Activated naive CD8-positive, alpha-beta T cell treated with anti-CD3 and anti-CD28 coated beads, Interleukin-2, amount 10 ng/mL, durations not matched to agents 7 days and 5 days (primary cell): Measurements from ENCODE around the gene SLC17A9. TPM values are rescaled to one million over a fixed set of nuclear protein-coding genes. Genes with fewer than 3 reads are reported as not detected.

ENCODE experiments used
- ATAC-seq: fragments of 150-1000 bp; cut with Tn5 transposase; one replicate; pipeline ENCODE4 v1.10.0; 2021; ENCODE audit warnings: low read depth, moderate library complexity
- POLR2A ChIA-PET: fragments of 350-600 bp; sonication (Branson Sonifier 250); formaldehyde crosslinking; loops from one replicate; lab custom pipeline; 2021; ENCODE audit warnings: antibody characterized with exemption; lab: Charles Lee
- DNase-seq: peaks from one replicate; pipeline ENCODE4 v3.0.0; 2021
- H3K27ac Mint-ChIP-seq: one replicate; pipeline ENCODE4 v1.8.0; 2022; ENCODE audit warnings: mild to moderate bottlenecking, mixed read lengths
- H3K27me3 Mint-ChIP-seq: one replicate; pipeline ENCODE4 v1.8.0; 2022; ENCODE audit warnings: mild to moderate bottlenecking, moderate library complexity, mixed read lengths
- H3K36me3 Mint-ChIP-seq: one replicate; pipeline ENCODE4 v1.8.0; 2021; ENCODE audit warnings: mild to moderate bottlenecking, mixed read lengths
- H3K4me1 Mint-ChIP-seq: one replicate; pipeline ENCODE4 v1.8.0; 2021; ENCODE audit warnings: mixed read lengths
- H3K4me3 Mint-ChIP-seq: one replicate; pipeline ENCODE4 v1.8.0; 2022; ENCODE audit warnings: mild to moderate bottlenecking, moderate library complexity, mixed read lengths
- H3K9me3 Mint-ChIP-seq: one replicate; pipeline ENCODE4 v1.8.0; 2021; ENCODE audit warnings: mixed read lengths
- total RNA-seq, 2 experiments: library from RNA; stranded (reverse); gene quantifications; one replicate each; pipeline ENCODE4 v1.2.3, GENCODE V29; 2021

The SLC17A9 gene
- total RNA-seq, 2 experiments from 2014 or later = 40.9 to 43.5 TPM

DNA sequence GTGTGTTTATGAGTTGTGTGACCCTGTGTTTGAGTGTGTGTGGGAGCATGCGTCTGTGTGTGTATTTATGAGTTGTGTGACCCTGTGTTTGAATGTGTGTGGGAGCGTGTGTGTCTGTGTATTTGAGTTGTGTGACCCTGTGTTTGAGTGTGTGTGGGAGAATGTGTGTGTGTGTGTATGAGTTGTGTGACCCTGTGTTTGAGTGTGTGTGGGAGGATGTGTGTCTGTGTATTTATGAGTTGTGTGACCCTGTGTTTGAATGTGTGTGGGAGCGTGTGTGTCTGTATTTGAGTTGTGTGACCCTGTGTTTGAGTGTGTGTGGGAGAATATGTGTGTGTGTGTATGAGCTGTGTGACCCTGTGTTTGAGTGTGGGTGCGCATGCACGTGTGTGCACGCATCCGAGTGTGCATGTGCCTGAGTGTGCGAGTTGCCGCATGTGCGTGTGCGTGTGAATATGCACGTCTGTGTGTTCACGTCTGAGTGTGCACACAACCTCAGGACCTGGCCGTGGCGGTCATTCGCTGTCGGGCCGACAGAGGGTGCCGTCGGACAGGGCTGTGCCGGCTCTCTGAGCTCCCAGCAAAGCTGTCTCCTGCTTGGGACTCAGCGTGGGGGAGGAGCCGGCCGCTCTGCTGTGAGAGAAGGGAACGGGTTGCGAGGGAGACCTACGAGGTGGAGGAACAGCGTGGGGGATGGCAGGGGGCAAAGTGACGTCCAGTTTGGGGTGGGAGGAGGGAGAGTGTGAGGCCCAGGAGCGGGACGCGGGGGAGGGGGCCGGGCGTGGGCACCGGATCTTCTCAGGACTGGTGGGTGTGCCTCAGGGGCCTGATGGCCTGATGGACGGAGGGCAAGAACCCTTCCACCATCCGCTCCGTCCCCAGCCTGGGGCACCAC lies 19.7 kb downstream of the SLC17A9 start:
- DNase-seq = peak; percentile 89
- ATAC-seq = peak; percentile 89
- no peaks in the 10 kb centered on the region for H3K9me3 Mint-ChIP-seq
- POLR2A ChIA-PET = interaction anchor here (0.9 to 1.7 kb wide), 3 partner anchors 12 to 39 kb away, joined by 3 to 22 read pairs (median 3); no protein-coding TSS in a partner anchor
- H3K27me3 Mint-ChIP-seq = peaks cover 42% of the 10 kb centered on the region
- peaks cover 12% of the 10 kb centered on the region for H3K4me1 Mint-ChIP-seq
- H3K27ac Mint-ChIP-seq = peak overlapping the region; percentile 26
- peak overlapping the region; percentile 70 for H3K4me3 Mint-ChIP-seq
- H3K36me3 Mint-ChIP-seq = no peaks in the 10 kb centered on the region

DNA sequence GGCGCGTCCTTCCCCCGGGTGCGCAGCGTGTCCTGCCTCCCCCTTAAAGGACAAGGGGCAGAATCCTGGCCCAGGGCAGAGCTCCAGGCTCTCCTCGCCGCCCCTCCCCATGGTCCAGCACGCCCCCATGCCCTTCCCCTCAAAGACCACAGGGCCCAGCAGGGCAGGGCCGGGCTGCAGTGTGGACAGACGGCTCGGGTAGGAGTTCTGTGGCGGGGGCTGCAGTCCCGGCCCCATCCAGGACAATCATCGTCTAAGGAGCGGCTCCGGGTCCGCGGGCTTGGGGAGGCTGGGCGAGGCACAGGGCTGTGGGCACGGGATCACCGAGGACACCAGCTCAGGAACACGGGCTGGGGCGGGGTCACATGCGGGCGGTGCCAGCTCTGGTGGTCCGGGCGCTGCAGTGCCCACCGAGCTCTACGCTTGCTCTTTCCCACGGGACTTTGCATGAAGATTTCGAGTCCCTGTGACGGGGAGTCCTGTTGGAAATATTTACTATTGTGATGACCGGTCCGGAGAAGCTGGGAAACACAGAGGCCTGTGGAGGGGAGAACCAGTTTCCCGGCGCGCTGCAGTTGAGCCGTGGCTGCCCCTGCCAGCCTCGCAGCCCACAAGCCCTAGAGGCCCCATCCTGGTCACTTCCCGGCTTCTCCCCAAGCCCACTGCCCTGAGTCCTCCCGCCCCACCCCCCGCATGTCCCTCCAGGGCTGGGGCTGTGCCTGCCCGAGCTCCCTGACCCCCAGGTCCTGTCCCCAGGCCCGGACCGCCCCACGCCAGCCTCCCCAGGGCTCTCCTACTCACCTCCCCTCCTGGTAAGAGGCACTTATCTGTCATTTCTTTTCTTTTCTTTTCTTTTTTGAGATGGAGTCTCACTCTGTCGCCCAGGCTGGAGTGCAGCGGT lies 20.6 kb downstream of the SLC17A9 start:
- POLR2A ChIA-PET = interaction anchor here (0.9 to 1.7 kb wide), 3 partner anchors 13 to 38 kb away, joined by 3 to 22 read pairs (median 3); no protein-coding TSS in a partner anchor
- Mint-ChIP-seq H3K36me3 (no peaks in the 10 kb centered on the region), H3K27me3 (peaks cover 45% of the 10 kb centered on the region), H3K9me3 (no peaks in the 10 kb centered on the region), H3K27ac (no peak overlapping the region), H3K4me3 (no peak overlapping the region), H3K4me1 (peaks cover 18% of the 10 kb centered on the region)
- ATAC-seq (no peak), DNase-seq (no peak)

DNA sequence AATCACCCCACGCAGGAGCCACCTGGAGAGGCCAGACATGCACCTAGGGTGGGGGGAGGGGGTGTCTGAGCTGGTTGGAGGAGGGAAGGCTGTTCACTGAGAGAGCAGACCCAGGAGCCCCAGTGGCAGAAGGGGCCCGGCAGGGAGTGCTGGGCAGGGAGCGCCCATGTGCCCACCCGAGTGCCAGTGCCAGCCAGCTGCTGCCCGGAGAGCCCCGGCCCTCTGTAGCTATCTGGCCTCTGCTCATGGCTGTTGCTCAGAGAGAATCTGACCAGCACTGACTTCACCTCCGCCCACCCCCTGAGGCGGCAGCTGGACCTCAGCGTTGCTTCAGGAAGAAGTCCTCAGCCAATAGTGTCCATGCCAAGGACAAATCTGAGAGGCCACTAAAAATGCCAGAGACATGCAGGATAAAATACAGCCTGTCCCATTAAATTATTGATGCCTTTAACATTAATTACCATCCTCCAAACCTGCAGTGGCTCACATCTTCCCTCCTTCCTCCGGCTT lies 22.8 kb downstream of the SLC17A9 start:
- no peak overlapping the region for H3K4me3 Mint-ChIP-seq
- POLR2A ChIA-PET = no interaction called here
- H3K27ac Mint-ChIP-seq = no peak overlapping the region
- DNase-seq = no peak
- H3K36me3 Mint-ChIP-seq = no peaks in the 10 kb centered on the region
- peaks cover 62% of the 10 kb centered on the region for H3K27me3 Mint-ChIP-seq
- ATAC-seq = no peak
- H3K4me1 Mint-ChIP-seq = peaks cover 24% of the 10 kb centered on the region
- no peaks in the 10 kb centered on the region for H3K9me3 Mint-ChIP-seq

DNA sequence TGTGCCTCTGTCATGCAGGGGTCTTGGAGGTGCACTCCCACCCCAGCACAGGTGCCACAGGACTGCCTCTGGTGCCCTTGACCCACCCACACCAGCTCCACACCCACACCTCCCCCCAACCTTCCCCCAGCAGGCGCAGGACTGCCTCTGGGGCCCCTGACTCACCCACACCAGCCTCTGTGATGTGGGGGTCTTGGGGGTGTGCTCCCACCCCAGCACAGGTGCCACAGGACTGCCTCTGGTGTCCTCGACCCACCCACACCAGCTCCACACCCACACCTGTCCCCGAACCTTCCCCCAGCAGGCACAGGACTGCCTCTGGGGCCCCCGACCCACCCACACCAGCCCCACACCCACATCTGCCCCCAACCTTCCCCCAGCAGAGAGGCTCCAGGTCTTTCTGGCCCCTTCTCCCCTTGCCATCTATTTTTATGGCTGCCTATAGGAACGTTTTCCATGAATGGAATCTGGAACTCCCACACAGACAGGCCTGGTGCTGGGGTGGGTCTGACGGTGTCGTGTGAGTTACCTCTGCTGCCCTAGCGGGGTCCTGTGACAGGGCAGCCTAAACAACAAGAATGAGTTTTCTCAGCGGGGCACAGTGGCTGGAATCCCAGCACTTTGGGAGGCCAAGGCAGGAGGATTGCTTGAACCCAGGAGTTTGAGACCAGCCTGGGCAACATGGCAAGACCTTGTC lies 23.5 kb downstream of the SLC17A9 start:
- DNase-seq (no peak), ATAC-seq (no peak)
- Mint-ChIP-seq H3K4me3 (no peak overlapping the region), H3K27me3 (peaks cover 67% of the 10 kb centered on the region), H3K36me3 (no peaks in the 10 kb centered on the region), H3K9me3 (no peaks in the 10 kb centered on the region), H3K4me1 (peaks cover 27% of the 10 kb centered on the region), H3K27ac (no peak overlapping the region)
- POLR2A ChIA-PET = no interaction called here

DNA sequence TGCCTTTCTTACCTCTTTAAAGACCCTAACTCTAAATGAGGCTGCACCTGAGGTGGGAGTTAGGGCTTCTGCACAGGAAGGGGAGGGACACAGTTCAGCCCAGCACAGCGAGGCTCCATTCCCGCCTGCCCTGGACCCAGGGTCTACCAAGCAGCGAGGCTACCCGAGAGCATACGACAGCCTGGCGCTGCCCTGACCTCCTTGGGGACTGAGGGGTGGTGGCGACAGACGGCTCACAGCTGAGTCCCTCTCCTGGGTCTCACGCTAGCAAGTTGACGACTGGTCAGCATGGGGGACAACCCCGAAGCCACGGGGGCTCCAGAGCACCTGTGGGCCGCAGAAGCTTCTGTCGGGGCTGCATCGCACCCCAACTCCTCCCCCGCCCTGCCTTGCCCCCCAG lies 24.4 kb downstream of the SLC17A9 start:
- POLR2A ChIA-PET = interaction anchor here (0.6 to 1.5 kb wide), 3 partner anchors 23 to 70 kb away, joined by 3 to 5 read pairs (median 4); no protein-coding TSS in a partner anchor
- Mint-ChIP-seq H3K9me3 (no peaks in the 10 kb centered on the region), H3K4me3 (no peak overlapping the region), H3K27ac (no peak overlapping the region), H3K36me3 (no peaks in the 10 kb centered on the region), H3K27me3 (peaks cover 69% of the 10 kb centered on the region), H3K4me1 (peaks cover 29% of the 10 kb centered on the region)
- ATAC-seq (no peak), DNase-seq (no peak)

DNA sequence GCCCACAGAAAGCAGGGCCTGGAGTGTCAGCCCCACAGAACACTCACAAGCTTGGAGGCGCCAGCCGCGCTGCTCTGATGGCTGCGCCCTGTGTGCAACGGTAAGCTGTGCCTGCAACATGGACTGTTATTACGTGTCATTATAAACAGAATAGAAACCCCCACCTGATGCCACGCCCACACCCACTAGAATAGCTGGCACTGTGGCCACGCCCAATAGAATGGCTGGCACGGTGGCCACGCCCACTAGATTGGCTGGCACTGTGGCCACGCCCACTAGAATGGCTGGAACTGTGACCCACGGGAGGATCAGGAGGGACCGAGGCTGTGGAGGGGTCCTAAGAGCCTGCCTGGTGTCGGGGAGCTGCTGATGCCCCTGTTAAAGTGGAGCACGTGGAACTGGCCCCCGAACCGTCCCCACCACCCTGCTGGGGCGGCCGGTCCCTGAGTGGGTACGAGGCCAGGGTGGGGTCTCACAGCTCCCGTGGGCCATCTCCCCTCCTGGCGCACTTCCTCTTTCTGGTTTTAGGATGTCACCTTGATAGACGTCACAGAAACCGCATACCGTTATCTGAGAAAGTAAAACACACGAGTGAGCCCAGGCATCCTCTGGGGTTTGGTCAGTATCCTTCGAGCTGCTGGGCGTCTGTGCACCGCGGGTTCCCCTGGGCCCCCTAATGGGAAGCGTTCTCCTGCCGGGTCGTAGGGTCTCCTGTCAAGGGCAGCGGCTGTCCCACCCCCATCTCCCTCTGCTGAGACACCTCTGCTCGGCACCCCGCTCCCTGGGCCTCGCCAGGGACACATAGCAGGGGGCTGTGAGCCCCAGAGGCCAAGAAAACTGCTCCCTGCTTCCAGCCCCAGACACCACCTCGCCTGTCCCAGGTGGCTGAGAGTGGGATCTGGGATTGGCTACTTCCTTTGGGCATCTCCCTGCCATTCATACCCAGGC lies 25.4 kb downstream of the SLC17A9 start:
- POLR2A ChIA-PET = interaction anchor here (0.6 to 1.5 kb wide), 3 partner anchors 24 to 60 kb away, joined by 3 to 5 read pairs (median 4); no protein-coding TSS in a partner anchor
- Mint-ChIP-seq H3K27ac (peak overlapping the region; percentile 21), H3K4me1 (peaks cover 28% of the 10 kb centered on the region), H3K27me3 (peaks cover 61% of the 10 kb centered on the region), H3K36me3 (no peaks in the 10 kb centered on the region), H3K4me3 (peak overlapping the region; percentile 19), H3K9me3 (no peaks in the 10 kb centered on the region)
- peak; percentile 54 for ATAC-seq
- peak; percentile 53 for DNase-seq

DNA sequence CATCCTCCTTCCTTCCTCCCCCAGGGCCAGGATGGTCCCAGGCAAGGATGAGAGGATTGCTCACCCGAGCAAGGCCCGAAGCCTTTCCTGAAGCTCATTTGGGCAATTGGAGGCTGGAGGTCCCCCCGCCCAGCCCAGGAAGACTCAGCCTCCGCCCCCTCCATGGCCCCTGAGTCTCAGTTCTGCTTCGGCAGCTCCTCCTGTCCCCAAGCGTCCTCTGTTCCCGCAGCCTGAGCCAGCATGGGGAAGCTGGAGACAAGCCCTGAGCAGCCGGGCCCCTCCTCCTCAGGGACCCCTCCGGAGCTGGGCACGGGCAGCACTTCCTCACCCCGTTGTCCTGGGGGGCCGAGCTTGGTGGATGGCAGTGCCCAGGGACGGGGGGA lies 26.0 kb downstream of the SLC17A9 start:
- Mint-ChIP-seq H3K4me1 (peaks cover 28% of the 10 kb centered on the region), H3K27me3 (peaks cover 57% of the 10 kb centered on the region), H3K9me3 (no peaks in the 10 kb centered on the region), H3K27ac (no peak overlapping the region), H3K4me3 (no peak overlapping the region), H3K36me3 (no peaks in the 10 kb centered on the region)
- no peak for DNase-seq
- ATAC-seq = no peak
- POLR2A ChIA-PET = interaction anchor here (0.8 kb wide), 1 partner anchor 102 kb away, joined by 3 read pairs; no protein-coding TSS in a partner anchor

DNA sequence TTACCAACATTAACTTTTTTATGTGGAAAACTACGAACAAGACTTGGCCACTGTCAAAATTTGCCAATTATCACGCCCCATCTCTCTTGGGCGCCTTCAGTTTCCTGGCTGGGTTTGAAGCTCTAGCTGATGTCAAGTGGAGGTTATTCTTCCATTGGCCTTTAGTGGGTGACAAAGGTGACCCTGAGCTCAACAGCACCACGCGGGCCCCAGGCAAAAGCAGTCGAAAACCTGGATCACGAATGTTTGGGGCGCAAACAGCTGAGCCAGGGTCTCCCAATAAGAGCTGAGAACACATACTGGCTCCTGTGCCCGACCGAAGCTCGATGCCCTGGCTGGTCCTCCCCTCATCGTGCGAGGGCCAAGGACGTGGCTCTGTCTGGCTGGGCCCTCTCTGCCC lies 26.8 kb downstream of the SLC17A9 start:
- Mint-ChIP-seq H3K4me1 (peaks cover 28% of the 10 kb centered on the region), H3K36me3 (no peaks in the 10 kb centered on the region), H3K9me3 (no peaks in the 10 kb centered on the region), H3K4me3 (no peak overlapping the region), H3K27me3 (peaks cover 53% of the 10 kb centered on the region), H3K27ac (no peak overlapping the region)
- POLR2A ChIA-PET = interaction anchor here (0.8 to 1.8 kb wide), 2 partner anchors 9 to 102 kb away, joined by 3 to 5 read pairs; no protein-coding TSS in a partner anchor
- DNase-seq (no peak), ATAC-seq (no peak)

DNA sequence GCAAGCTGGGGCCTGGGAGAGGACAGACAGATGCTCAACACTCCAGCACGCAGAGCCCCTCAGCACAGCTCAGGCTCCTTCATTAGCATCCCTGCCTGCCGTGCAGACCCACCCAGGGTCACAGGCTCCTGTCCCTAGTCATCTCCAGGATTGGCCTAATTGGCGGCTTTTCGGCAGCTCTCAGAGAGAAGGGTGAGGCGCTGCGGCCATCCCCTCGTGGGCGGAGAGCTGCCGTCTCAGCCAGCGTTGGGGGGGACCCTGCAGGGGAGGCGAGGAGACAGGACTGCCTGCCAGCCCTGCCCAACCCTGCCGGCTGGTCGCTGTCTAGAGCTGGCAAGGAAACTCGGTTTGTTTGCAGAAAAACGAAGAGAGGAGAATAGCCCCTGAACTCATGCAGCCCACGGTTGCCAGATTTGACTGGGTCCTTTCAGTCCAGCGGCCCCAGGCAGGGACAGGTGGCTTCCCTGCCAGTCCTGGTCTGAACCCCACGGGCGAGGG lies 27.4 kb downstream of the SLC17A9 start:
- Mint-ChIP-seq H3K9me3 (no peaks in the 10 kb centered on the region), H3K4me1 (peaks cover 28% of the 10 kb centered on the region), H3K27ac (no peak overlapping the region), H3K27me3 (peaks cover 53% of the 10 kb centered on the region), H3K36me3 (no peaks in the 10 kb centered on the region), H3K4me3 (no peak overlapping the region)
- no peak for ATAC-seq
- no peak for DNase-seq
- POLR2A ChIA-PET = interaction anchor here (1.8 kb wide), 1 partner anchor 9 kb away, joined by 5 read pairs; no protein-coding TSS in a partner anchor

DNA sequence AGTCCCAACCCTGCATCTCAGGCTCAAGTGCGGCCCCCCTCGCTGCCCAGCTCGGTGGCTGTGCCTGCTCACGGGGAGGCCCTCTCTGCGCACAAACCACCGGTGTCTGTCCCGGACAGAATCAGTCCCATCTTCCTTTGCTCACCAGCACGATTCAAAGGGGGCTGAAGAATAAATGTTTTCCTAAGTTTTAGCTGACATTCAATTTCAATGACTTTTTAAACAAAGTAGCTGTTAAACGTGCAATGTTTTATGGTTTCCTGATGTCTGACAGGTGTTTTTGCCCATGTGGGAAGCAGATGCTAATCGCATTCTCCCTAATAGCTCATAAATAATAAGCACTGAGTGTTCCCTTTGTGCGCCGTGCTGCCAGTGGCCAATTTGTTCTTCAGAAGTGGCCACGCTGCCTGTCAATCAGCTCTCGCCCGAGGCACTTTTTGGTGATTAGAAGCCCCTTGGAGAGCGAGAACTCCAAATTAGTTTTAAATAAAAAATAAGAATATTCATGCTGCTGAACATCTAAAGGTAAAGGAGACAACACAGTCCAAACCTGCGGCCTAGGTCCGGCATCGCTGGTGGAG lies 28.0 kb downstream of the SLC17A9 start:
- H3K9me3 Mint-ChIP-seq = no peaks in the 10 kb centered on the region
- peaks cover 52% of the 10 kb centered on the region for H3K27me3 Mint-ChIP-seq
- H3K36me3 Mint-ChIP-seq = no peaks in the 10 kb centered on the region
- no peak overlapping the region for H3K4me3 Mint-ChIP-seq
- no peak for ATAC-seq
- H3K27ac Mint-ChIP-seq = no peak overlapping the region
- no peak for DNase-seq
- peaks cover 28% of the 10 kb centered on the region for H3K4me1 Mint-ChIP-seq
- POLR2A ChIA-PET = interaction anchor here (0.6 to 1.8 kb wide), 2 partner anchors 10 to 27 kb away, joined by 3 to 5 read pairs; no protein-coding TSS in a partner anchor

DNA sequence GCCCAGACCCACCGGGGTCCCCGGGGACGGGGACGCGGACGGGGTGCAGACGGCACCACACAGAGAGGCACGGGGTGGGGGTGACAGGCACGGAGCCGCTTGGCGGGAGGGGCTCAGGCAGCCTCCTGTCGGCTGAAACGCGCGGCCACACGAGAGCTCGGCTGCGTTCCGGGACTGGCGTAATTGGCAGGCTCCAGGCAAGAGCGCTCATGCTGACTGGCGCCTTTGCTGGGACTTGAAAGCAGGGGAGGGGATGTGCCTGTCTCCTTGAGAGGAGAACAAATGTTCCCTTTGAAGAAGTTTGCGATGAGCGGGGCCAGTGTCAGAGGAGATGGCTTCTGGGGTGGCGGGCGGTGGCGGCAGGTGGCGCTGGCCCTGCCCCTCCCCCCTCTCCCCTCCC lies 28.5 kb downstream of the SLC17A9 start:
- H3K27ac Mint-ChIP-seq = peak overlapping the region; percentile 38
- H3K9me3 Mint-ChIP-seq = no peaks in the 10 kb centered on the region
- H3K36me3 Mint-ChIP-seq = no peaks in the 10 kb centered on the region
- ATAC-seq (peak; percentile 41), DNase-seq (peak; percentile 52)
- peaks cover 28% of the 10 kb centered on the region for H3K4me1 Mint-ChIP-seq
- H3K4me3 Mint-ChIP-seq = no peak overlapping the region
- POLR2A ChIA-PET = interaction anchor here (0.6 to 1.8 kb wide), 2 partner anchors 10 to 27 kb away, joined by 3 to 5 read pairs; no protein-coding TSS in a partner anchor
- H3K27me3 Mint-ChIP-seq = peaks cover 52% of the 10 kb centered on the region
